CD4-positive, alpha-beta T cell treated with Interleukin-6 at 100 ng/mL for 8 hours (primary cell): Measurements from ENCODE around the gene ZFAND3.
"Not testable (repeated sequence)": the region's sequence is repeated elsewhere in the genome, so short reads cannot be mapped to it uniquely, and the experiment has no call there.

ENCODE experiments used
- DNase-seq: peaks from one replicate; pipeline ENCODE4 v3.0.0-alpha.2; 2020; ENCODE audit warnings: mixed read lengths, low spot score

The ZFAND3 gene

DNA sequence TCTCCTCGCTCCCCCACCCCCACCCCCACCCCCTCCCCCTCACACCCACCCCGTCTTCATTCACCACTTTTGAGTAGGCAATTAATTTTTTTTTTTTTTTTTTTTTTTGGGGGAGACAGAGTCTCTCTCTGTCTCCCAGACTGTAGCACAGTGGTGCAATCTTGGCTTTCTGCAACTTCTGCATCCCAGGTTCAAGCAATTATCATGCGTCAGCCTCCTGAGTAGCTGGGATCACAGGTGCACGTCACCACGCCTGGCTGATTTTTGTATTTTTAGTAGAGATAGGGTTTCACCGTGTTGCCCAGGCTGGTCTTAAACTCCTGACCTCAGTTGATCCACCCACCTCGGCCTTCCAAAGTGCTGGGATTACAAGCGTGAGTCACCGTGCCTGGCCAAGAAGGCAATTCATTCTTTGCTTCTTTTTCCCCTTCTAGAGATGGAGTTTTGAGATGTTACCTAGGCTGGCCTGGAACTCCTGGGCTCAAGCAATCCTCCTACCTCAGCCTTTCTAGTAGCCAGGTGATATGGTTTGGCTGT lies 230.4 kb downstream of the ZFAND3 start:
- DNase-seq: not testable (repeated sequence)

DNA sequence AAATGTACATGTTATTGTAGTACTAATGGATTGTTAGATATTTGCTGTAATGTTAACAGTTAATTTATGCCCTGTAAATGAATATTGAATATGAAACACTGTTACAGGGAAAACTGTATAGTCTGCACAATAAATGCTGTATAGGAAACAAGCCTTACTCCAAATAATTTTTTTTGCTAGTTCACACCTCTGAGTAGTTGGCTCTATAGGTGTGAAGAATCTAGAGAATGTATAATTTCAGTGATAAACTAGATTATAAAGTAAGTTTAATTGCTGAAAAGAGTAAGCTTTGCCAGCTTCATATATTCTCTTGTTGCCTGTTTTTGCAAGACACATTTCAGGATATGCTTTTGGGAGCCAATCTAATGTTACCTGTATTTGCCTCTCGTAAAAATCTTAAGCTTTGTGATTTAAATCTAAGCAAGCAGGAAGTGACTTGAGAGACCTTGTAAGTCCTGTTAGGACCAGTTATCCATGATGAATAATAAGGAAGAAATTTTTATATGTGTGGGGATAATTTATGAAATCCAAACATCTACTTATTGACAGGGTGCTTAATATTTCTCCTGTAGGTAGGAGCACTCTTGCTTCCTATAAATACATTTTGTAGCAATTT lies 232.4 kb downstream of the ZFAND3 start:
- no peak for DNase-seq

DNA sequence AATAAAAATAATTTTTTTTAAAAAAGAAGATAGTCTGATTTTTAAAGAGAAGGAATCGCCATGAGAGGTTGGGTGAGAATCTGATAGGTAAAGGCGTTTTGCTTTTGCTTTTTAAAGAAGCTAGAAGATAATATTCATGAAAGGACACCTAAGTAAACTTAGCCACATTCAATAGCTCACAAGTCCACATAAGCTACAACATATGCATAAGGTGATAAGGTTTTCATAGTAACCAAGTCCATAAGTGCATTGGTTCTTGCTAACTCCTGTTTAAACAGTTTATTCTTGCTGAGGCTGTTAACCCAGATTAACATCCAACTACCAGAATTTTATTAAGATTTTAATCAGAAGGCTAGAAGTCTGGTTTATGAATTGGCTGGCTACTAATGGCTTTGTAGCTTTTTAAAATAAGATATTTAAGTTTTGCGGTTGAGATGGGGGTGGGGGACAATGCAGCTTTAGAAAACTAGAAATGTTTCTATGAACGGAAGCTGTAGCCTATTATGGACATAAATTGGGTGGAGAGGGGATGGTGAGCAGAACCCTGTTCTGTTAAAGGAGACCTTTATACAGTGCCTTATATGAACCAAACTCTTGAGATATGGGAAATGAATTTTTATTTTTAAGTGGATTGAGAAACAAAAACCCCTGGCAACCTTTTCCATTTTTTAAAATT lies 235.1 kb downstream of the ZFAND3 start:
- DNase-seq: no peak

DNA sequence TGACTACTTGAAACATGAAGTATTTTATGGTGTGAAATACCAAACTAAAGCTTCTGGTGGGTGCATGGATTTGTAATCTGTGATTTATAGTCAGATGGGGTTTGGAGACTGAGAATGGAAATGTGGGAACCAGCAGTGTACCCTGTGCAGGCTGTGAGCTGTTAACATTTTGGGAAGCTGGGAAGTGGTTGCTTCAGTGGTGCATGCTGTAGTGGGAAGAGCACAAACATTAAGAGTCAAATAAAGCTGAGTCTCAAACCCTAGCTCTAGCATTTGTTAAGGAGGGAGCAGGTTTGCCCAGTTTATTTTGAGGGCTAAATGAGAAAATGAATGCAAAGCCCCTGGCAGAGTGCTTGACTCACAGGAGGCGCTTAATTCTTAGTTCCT lies 235.7 kb downstream of the ZFAND3 start:
- DNase-seq: no peak

DNA sequence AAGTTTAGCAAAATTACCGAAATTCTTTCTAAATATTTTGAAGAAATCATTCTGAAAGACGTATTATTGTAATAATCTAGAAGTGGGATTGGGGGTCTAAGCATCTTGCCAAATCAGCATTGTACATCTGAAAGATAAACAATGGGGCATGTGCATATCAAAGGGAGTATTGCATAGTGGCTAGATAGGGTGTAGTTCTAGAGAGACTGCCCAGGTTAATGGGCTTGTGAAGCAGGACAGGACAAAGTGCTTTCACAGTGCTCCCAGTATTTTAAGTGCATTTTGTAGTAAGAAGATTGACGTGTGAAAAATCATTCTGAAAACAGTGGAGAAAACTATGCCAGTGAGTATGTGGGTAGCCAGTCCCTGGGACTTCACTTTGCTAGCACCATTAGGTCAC lies 236.8 kb downstream of the ZFAND3 start:
- DNase-seq: no peak

DNA sequence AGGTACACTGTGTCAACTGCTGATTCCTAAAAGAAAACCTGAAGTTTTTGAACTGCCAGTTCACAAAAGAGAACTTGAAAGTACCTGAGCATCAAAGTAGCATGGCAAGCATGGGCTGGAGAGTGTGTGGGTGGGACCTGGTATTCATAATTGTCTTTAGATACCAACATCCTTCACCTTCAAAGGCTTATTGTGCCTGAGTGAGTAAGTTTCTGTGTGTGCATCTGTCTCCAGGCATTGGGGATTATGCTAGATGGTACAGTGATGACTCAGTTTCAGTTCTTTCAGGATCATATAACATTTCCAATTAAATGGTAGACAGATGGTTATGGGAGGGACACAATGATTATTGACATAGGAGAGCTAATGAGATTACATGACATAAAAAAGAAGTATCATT lies 238.5 kb downstream of the ZFAND3 start:
- DNase-seq: peak; percentile 2

DNA sequence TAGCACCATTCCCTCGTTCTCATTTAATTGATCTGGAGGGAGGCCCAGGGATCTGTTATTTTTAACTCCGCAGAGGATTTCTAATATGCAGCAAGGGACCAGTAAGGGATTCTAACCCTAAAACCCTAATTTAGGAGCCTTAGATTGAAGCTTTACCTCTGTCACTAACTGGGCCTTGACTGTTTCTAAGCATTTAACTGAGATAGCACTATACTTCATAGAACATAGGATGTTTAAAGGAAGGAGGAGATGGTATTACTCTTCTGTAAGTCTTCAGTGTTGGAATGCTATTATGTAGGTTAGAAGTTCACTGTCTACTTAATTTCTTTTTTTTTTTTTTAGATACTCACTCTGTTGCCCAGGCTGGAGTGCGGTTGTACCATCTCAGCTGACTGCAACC lies 242.5 kb downstream of the ZFAND3 start:
- no peak for DNase-seq

DNA sequence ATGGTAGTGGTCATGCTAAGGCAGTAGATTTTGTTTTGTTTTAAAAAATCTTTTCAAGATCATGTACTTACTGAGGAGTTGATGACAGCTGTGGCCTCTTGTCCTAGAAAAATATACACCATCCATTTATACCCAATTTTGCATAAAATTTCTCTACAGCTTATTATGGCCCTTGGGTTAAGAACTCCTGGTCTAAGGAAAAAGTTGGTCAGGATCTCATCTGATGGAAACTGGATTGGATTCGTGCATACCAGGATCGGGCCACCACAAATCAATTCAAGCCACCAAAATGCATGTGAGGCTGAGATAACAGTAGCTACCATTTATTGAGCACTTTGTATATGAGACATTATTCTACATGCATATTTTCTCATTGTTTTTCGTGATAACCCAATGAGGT lies 244.4 kb downstream of the ZFAND3 start:
- no peak for DNase-seq

DNA sequence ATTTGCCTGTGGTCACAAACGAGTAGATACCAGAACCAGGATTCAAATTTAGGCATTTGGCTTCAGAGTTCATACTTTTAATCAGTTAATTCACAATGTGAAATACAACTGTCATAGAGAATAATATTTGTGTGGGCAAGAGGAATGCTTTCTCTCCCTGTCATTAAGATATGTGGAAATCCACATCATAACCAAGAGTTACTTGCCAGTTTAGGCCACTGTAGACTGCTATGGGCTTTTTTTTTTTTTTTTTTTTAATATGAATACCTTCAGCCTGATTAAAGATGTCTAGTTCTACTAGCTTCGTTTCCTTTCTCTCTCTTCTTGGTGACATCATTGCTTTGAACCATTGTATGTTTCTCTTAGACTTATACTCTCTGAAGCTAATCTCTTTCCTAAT lies 244.9 kb downstream of the ZFAND3 start:
- DNase-seq: no peak

DNA sequence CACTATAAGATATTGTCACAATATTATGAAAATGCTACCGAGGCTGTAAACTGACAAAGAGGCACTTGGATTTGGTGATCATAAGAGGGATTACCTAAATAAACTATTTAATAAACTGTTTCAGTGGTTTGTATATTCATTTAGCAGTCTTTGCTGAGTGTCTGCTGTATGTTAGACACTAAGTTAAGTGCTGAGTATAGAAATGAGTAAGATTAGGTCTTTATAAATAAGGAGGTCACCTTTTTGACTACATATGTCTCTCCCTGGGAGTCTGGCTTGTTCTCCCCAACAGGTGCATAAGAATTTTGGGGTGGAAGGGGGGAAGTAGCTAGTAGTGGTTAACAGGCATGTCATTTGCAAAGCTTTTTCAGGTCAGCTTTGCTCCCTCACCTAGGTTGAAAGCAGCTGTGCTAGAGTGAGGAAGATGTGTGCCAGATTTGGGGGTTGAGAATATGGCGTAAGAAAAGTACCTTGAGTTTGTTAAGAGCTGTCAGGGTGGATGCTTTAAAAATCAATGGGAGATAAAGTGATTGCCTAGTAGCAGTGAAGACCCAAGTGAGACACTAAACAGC lies 246.3 kb downstream of the ZFAND3 start:
- DNase-seq: no peak

DNA sequence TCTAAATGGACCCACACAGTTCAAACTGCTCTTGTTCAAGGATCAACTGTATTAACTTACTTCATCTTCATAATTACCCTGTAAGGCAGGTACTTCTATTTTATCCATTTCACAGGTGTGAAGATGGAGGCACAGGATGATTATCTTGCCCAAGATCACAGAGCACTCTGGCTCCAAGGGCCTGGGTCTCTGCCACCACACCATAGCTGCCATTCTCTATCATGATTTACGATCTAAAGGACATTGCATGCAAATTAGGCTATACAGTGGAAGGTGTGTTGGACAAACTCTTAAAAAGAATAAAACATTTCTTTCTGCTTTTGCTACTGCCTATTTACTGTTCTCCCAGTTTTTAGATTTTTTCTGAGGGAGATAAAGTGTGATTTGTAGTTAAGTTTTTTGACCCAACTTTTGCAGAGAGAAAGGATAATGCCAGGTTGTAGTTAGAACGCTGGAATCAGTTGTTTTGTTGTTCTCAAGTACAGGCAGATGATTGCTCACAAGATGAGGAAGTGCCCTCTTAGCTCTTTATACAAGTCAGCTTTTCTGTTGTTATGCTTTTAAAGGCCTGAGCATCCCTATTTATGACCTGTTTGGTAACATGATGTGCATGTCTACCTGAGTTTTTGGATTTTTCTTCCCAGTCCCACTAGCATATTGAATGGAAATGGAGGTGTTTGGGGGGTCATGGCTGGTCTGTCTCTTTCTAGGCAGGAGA lies 247.9 kb downstream of the ZFAND3 start:
- DNase-seq: no peak

DNA sequence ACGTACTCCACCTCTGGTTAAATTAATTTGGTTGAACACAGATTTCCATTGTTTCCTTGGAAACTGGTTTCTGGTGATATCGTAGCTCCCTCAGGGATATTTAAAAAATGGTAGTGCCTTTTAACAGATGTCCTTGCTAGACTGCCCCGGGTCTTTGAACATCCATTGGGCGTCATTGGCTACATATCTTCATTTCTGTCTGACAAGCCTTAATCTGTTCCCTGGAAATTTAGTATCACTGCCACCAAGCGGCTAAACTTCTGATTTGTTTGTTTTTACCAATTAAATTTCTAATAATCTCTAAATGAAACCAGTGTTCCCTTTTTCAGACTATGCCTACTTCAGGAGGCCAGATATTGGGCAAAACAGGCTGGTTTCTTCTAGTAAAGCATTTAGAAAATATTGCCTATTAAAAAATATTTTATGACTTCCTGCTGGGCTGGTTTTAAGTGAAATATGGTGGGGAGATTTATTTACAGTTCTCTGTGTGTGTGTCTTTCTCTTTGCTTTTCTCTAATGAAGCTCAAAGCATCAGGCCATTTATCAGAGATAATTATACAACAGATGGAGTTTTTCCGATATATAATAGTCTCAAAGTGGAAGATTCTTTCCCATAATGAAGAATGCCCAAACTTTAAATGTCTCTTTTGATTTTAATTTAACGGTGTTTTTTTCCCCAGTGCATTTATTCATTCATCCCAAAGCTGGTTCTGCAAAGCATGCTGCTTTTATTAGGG lies 249.5 kb downstream of the ZFAND3 start:
- DNase-seq: no peak

DNA sequence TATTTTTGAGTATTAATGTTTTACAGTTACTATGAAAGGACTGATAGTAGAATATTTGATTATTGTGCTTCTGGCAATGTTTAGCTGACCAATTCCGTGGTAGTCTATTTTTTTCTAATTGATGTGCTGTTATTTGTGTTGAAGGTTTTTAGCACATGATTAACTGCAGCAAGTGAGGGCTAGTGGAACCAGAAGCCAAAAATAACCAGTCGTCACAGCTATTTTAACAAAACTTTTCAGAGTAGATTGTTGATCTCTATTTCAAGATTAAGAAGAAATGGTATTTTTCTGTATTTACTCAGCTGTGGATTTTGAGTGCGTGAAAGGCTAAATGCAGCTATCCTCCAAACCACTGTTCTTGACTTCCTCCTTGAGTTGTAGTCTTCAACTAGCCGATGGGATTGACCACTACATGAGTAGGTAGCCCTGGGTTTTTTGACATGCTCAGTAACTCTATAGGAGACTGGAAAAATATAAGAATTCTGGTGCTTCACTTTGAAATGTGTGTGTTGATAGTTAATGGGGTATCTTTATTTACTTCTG lies 258.0 kb downstream of the ZFAND3 start:
- no peak for DNase-seq

DNA sequence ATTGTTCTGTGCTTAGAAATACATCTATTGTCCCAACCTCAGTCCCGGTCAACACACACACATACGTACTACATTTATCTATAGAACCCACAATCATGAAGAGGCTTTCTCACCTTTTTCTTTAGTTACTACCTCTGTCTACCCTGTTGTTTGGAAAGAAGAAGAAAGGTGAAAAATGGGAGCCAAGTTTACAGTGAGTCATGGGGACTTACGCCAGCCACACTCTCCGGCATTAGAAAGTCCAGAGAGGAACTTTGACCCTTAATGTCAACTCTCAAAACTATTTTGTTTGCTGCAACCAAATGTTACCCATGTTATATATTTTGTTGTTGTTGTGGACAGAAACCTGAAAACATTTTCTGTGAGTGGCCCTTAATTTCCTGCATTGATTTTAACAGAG lies 259.1 kb downstream of the ZFAND3 start:
- DNase-seq: no peak

DNA sequence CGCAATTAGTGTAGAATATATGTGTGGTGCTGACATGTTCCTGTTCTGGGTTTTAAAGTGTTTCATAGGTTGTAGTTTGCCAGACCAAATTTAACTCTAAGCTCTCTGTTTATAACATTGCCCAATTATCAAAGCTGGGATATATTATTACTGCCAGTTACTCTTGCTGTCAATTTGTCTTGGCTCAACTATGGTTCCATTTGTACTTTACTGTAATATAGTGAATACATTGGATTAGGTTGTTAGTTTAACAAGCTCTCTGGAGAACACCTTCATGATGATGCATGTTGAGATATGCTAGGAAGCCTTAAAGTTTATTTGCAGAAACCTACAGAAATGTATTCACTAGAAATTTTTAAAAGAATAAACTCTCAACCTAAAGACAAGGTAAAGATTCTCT lies 259.6 kb downstream of the ZFAND3 start:
- DNase-seq: no peak

DNA sequence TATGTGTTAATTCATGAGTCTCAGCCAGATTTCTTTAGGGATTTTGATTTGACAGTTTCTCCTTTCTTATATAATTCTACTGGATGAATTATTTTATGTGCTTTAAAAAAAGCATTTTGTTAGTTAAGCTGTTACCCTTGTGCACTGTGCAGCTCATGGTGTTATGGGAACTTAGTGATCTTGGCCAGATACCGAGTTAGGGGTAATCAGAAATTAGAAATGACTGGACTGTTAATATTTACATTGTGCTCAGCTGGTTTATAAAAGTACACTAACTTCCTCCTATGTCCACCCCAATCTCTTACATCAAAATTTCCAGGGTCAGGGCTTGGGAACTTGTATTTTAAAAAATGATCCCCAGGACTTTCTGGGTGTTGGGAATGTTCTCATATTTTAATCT lies 260.0 kb downstream of the ZFAND3 start:
- DNase-seq: no peak

DNA sequence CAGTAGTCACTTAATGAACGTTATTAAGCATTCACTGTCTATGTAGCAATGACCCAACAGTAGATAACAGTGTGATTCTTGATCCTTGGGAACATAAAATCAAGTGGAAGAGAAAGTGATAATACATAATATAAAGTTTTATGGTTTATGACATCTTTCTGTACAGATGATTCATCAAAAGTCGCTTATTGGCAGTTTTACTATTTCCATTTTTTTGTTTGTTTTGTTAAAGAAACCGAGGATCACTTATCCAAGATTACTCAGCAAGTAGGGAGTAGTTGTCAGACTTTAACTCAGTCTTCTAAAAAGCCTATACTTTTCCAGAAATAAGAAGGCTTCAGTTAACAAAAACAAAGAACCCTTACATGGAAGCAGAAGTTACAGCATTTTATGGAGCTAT lies 260.8 kb downstream of the ZFAND3 start:
- no peak for DNase-seq

DNA sequence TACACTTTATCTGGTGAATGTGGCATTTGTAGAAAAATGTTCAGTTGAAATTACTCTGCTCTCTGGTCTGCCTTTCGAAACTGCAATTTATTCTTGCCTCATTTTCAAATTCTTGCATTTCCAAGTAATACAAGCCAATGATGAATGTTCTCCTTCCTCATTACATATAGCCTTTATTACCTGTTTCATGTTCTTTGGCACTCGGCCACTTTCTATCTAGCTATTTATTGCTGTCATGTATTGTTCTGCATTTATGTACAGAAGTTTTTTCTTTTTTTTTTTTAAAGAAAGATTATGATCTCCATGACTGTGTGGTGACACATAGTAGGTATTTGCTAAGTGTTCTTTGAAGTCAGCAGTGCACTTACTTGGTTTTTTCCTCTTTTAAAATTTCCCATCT lies 261.4 kb downstream of the ZFAND3 start:
- DNase-seq: no peak

DNA sequence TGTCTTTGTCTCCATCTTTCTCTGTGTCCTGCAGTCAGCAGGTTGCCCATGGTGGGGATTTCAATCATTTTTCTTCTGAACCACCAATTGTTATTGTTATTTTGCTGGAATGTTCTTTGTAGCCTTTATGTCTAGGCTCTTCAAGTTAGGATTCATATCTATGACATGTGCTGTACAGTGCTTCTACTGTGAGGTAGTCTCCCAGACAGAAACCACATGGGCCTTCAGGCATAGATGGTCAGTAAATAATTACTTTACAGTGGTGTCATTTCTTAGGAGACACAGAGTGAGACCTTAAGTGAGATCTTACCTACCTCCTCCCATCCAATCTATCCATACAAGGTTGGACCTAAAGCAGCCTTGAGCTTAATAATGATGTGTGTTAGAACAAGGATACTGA lies 265.5 kb downstream of the ZFAND3 start:
- no peak for DNase-seq

DNA sequence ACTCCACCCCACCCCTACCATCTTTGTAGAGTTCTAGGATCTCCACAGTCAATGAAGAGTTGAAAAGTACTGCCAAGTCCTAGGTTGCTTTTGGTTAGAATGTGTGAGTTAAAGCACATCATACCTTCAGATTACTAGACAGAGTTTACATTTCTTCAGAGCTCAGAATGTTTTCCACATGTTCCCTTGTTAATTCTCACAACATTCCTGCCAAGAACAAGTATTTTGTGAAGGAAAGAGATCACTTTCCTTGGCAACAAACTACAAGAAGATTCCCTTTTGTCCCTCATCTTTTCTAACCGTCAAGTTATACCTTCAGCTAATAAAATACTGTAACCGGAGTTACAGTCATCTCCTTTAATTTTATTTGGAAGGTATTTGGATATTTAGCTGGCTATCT lies 266.8 kb downstream of the ZFAND3 start:
- DNase-seq: no peak

DNA sequence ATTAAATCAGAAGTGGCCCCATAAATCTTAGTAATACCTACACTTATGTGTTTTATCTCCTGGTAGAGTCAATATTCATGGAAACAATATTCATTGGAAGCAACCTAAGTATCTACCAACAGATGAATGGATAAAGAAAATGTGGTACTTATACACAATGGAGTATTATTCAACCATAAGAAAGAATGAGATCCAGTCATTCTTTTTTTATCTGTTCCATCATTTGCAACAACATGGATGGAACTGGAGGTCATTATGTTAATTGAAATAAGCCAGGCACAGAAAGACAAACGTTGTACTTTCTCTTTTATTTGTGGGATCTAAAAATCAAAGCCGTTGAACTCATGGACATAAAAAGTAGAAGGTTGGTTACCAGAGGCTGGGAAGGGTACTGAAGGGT lies 268.5 kb downstream of the ZFAND3 start:
- DNase-seq: no peak

DNA sequence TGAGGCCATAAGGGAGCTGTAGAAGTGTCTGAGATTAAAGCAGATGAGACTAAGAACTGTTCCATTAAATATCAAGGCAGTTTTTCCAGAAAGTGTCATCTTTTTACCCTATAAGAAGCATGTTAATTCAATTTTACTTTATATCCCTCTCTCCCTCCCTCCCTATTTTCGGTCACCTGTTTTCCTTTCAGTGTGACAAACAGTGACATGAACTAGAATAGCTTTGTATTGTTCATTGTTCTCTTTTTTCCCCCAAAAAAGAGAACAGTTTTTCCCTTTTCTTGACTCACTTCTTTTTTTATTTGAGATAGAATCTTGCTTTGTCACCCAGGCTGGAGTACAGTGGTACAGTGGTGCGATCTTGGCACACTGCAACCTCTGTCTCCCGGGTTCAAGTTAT lies 269.3 kb downstream of the ZFAND3 start:
- DNase-seq: no peak
